Measurements from ENCODE around the gene AP3S1.

DNA sequence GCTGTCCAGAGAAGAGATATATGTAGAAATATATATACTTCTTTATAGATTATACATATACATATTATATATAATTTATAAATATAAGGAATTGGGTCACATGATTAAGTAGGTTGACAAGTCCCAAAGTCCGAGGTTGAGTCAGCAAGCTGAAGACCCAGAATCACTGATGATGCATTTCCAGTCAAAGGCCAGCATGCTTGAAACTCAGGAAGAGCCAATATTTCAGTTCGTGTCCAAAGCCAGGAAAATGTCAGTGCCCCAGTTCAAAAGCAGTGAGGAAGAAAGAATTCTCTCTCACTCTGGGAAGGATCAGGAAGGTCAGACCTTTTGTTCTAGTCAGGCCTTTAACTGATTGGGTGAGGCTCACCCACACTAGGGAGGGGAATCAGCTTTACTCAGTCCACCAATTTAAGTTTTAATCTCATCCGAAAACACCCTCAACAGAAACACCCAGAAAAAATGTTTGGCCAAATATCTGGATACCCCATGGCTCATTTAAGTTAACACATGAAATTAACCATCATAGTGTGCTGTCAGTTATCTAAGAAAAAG, 78.5 kb downstream of the AP3S1 start:
- TF ChIP-seq, protein P1, sequence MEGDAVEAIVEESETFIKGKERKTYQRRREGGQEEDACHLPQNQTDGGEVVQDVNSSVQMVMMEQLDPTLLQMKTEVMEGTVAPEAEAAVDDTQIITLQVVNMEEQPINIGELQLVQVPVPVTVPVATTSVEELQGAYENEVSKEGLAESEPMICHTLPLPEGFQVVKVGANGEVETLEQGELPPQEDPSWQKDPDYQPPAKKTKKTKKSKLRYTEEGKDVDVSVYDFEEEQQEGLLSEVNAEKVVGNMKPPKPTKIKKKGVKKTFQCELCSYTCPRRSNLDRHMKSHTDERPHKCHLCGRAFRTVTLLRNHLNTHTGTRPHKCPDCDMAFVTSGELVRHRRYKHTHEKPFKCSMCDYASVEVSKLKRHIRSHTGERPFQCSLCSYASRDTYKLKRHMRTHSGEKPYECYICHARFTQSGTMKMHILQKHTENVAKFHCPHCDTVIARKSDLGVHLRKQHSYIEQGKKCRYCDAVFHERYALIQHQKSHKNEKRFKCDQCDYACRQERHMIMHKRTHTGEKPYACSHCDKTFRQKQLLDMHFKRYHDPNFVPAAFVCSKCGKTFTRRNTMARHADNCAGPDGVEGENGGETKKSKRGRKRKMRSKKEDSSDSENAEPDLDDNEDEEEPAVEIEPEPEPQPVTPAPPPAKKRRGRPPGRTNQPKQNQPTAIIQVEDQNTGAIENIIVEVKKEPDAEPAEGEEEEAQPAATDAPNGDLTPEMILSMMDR (IDR thresholded peaks at IDR 0.05) = no peak
- no peak for TF ChIP-seq POLR2A (IDR thresholded peaks at IDR 0.05)

Data from ovary (tissue), 3 donors.